Neural cell (in vitro differentiated cells): Measurements from ENCODE around the gene SULT4A1.

ENCODE experiments used
- CTCF ChIP-seq: fragments of 450-650 bp; IDR thresholded peaks from 2 replicates; pipeline ENCODE4 v1.5.1; 2014; ENCODE audit warnings: antibody characterized with exemption, mild to moderate bottlenecking, moderate library complexity; ENCODE audit not compliant: poor library complexity, severe bottlenecking
- POLR2AphosphoS5 ChIP-seq: IDR thresholded peaks from 2 replicates; pipeline ENCODE4 v1.6.1; 2012
- TAF1 ChIP-seq: IDR thresholded peaks from 2 replicates; pipeline ENCODE4 v1.6.1; 2012; ENCODE audit warnings: low read depth

- TF ChIP-seq CTCF, result no peak
- no peak for TF ChIP-seq TAF1
- TF ChIP-seq POLR2AphosphoS5, result no peak
Measured at GRCh38 chr22:43811777-43812148, 50.5 kb downstream of the SULT4A1 start.
